Osteocyte (in vitro differentiated cells): ENCODE data around the gene MED13L. TPM values are rescaled to one million over a fixed set of nuclear protein-coding genes. Genes with fewer than 3 reads are reported as not detected.
A peak's percentile ranks its signal among the peaks of the same experiment; 100 is the strongest.

Source experiments
- DNase-seq: peaks from one replicate; pipeline ENCODE4 v3.0.0; 2021; ENCODE audit warnings: mixed read lengths; ENCODE audit not compliant: unreplicated experiment; ENCODE audit errors: extremely low spot score
- H3K27ac Mint-ChIP-seq: one replicate; pipeline ENCODE4 v1.8.0; 2021; ENCODE audit warnings: mild to moderate bottlenecking, mixed read lengths; ENCODE audit not compliant: unreplicated experiment
- H3K27me3 Mint-ChIP-seq: one replicate; pipeline ENCODE4 v1.8.0; 2021; ENCODE audit warnings: mixed read lengths; ENCODE audit not compliant: unreplicated experiment
- H3K36me3 Mint-ChIP-seq: one replicate; pipeline ENCODE4 v1.8.0; 2021; ENCODE audit warnings: mixed read lengths; ENCODE audit not compliant: unreplicated experiment
- H3K4me1 Mint-ChIP-seq: one replicate; pipeline ENCODE4 v1.8.0; 2021; ENCODE audit warnings: mixed read lengths; ENCODE audit not compliant: unreplicated experiment
- H3K4me3 Mint-ChIP-seq: one replicate; pipeline ENCODE4 v1.8.0; 2021; ENCODE audit warnings: mild to moderate bottlenecking, moderate library complexity, mixed read lengths; ENCODE audit not compliant: unreplicated experiment
- H3K9me3 Mint-ChIP-seq: one replicate; pipeline ENCODE4 v1.8.0; 2021; ENCODE audit warnings: mixed read lengths; ENCODE audit not compliant: unreplicated experiment
- CTCF ChIP-seq: fragments of 200-600 bp; sonication (generic); IDR thresholded peaks from 2 replicates; pipeline ENCODE4 v1.5.0; 2021; ENCODE audit warnings: antibody characterized with exemption, mild to moderate bottlenecking, moderate library complexity
- total RNA-seq: library from RNA; stranded (reverse); gene quantifications from 2 replicates; pipeline ENCODE4 v1.2.1, GENCODE V29; 2021

MED13L gene
- total RNA-seq, 1 donor from 2014 or later: 229 TPM

DNA sequence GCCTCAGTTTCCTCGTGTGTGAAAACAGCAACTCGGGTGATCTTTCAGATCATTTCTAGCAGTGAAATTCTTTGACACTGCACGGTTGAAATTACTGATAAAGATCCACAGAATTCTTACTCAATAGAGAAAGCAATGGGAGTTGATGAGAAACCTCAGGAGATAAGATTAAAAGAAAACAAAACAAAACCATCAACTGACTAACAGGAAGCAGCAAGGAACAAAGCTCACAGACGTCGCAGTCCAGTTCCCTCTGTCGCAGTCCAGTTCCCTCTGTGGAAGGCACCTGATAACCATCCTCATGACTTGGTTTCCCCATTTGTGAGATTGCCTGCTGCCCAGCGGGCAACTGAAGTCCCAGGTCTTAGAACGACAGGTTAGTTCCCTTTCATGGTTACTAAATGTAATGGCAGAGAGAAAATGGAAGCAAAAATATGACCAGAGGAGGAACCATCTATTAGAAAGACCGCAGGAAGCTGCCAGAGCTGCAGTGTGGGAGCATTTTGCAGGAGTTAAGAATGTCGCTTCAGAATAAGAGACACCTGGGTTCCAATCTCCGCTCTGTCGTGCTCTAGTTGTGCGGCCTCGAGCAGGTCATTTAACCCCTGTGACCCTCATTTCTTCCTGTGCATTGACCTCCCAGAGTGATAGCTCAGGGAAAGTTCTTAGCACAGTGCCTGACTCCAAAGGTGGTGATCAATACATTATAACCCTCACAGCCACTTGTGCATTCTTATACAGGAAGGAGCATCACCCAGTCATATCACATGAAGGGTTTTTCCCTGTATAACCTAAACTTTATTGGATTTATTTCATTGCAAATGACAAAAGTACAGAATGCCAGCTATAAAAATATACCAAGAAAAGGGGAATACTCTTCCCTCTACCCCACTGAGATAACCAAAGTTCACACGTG, 5.1 kb upstream of the MED13L start:
- Mint-ChIP-seq H3K4me3 (no peak overlapping the region), H3K27me3 (no peaks in the 10 kb centered on the region), H3K36me3 (no peaks in the 10 kb centered on the region), H3K4me1 (peaks cover 16% of the 10 kb centered on the region), H3K9me3 (no peaks in the 10 kb centered on the region), H3K27ac (no peak overlapping the region)
- no peak for TF ChIP-seq CTCF
- DNase-seq: no peak

DNA sequence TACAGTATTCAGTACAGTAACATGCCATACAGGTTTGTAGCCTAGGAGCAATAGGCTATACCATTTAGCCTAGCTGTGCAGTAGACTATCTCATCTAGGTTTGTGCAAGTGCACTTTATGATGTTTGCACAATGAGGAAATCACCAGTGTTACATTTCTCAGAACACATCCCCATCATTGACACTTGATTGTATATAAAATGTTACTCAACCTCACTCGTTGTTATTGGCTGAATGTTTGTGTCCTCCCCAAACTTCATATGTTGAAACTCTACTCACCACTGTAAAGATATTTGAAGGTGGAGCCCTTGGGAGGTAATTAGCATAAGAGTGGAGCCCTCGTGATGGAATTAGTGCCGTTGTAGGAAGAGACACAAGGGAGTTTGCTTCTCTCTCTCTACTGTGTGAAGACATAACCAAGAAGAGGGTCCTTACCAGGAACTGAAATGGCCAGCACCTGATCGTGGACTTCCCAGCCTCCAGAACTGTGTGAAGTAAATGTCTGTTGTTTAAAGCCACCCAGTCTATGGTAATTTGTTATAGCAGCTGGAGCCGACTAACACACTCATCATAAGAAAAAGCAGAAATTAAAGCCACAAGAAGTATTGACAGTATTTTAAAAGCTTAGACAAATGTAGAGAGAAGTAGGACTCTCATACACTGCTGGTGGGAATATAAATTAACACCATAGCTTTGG, 3.2 kb upstream of the MED13L start:
- Mint-ChIP-seq H3K36me3 (no peaks in the 10 kb centered on the region), H3K4me1 (peaks cover 12% of the 10 kb centered on the region), H3K27me3 (no peaks in the 10 kb centered on the region), H3K27ac (no peak overlapping the region), H3K9me3 (no peaks in the 10 kb centered on the region), H3K4me3 (no peak overlapping the region)
- no peak for DNase-seq
- no peak for TF ChIP-seq CTCF

DNA sequence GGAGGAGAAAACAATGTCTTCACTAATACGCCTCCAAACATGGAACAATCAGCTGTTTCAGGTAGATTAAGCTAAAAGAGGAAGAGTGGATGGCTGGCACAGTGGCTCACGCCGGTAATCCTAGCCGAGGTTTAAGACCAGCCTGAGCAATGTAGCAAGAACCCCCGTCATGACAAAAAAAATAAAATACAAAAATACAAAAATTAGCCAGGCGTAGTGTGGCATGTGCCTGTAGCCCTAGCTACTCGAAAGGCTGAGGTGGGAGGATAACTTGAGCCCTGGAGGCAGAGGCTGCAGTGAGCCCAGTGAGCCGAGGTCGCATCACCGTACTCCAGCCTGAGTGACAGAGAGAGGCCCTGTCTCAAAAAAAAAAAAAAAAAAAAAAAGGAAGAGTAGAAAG, 1.2 kb upstream of the MED13L start:
- H3K36me3 Mint-ChIP-seq: no peaks in the 10 kb centered on the region
- peaks cover 24% of the 10 kb centered on the region for H3K4me1 Mint-ChIP-seq
- H3K27ac Mint-ChIP-seq: peak overlapping the region; percentile 70
- DNase-seq: no peak
- H3K4me3 Mint-ChIP-seq: peak overlapping the region; percentile 73
- H3K9me3 Mint-ChIP-seq: no peaks in the 10 kb centered on the region
- TF ChIP-seq CTCF: no peak
- H3K27me3 Mint-ChIP-seq: no peaks in the 10 kb centered on the region

DNA sequence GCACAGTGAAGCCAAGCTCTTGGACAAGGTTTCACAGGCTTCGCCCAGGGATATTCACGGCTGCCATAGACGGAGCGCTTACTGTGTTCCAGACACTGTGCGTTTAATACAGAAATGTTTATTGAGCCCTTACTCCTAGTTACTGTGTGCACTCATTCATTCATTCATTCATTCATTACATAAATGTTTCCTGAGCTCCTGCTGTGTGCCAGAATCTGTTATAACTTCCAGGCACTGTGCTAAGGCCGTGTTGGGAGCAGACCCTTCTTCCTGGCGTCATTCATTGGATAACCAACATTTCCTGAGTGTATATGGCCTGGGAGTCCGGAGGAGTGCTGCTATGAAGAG, 760 bp upstream of the MED13L start:
- Mint-ChIP-seq H3K9me3 (no peaks in the 10 kb centered on the region), H3K27ac (peak overlapping the region; percentile 70), H3K36me3 (no peaks in the 10 kb centered on the region), H3K4me1 (peaks cover 28% of the 10 kb centered on the region), H3K27me3 (no peaks in the 10 kb centered on the region), H3K4me3 (peak overlapping the region; percentile 73)
- TF ChIP-seq CTCF: no peak
- DNase-seq: no peak
